SK-N-SH (cell line): ENCODE measurements around the gene RIOK1. TPM values are rescaled to one million over a fixed set of nuclear protein-coding genes. Genes with fewer than 3 reads are reported as not detected.

ENCODE experiments used
- CTCF ChIA-PET: fragments of 300-600, 350-600 bp; formaldehyde crosslinking; extraction: SDS; loops from one replicate; lab custom pipeline; 2021; lab: Yijun Ruan, JAX
- POLR2A ChIA-PET: fragments of 350-600 bp; sonication (Branson Sonifier 250); formaldehyde crosslinking; extraction: SDS; loops from one replicate; lab custom pipeline; 2020; ENCODE audit warnings: antibody characterized with exemption, inconsistent platforms; lab: Yijun Ruan, JAX
- DNase-seq: peaks from one replicate; pipeline ENCODE4 v3.0.0; 2012
- H2AFZ ChIP-seq: fragments of 200-600 bp; sonication (generic); 2 replicates; pipeline ENCODE4 v1.8.1; 2016; ENCODE audit warnings: antibody characterized with exemption, mild to moderate bottlenecking, low read depth
- H3F3A ChIP-seq: fragments of 200-600 bp; sonication (generic); replicated peaks from 2 replicates; pipeline ENCODE3; 2016; ENCODE audit warnings: antibody characterized with exemption, mild to moderate bottlenecking; ENCODE audit not compliant: insufficient read depth
- H3K27ac ChIP-seq, 2 experiments: fragments of 200-500 bp in 1 of 2; fragments of 200-600 bp in 1 of 2; sonication (Bioruptor generic) in 1 of 2; sonication (generic), shearing (Covaris generic) in 1 of 2; 2 replicates each; pipeline versions ENCODE4 v1.5.1 to v1.6.1; 2014 to 2016; ENCODE audit warnings: low read depth in 2 of 2, inconsistent platforms in 1 of 2, low read length in 1 of 2, mild to moderate bottlenecking in 1 of 2, mixed read lengths in 1 of 2
- H3K27me3 ChIP-seq: fragments of 200-600 bp; sonication (generic), shearing (Covaris generic); 2 replicates; pipeline ENCODE4 v1.6.1; 2016; ENCODE audit warnings: mixed run types; ENCODE audit not compliant: insufficient read depth
- H3K36me3 ChIP-seq, 2 experiments: fragments of 200-500 bp in 1 of 2; fragments of 200-600 bp in 1 of 2; sonication (Bioruptor generic) in 1 of 2; sonication (generic) in 1 of 2; replicated peaks in 1 of 2; 2 replicates each; pipeline versions ENCODE3 to v1.5.1; 2014 to 2016; ENCODE audit warnings: low read length in 1 of 2, mild to moderate bottlenecking in 1 of 2; ENCODE audit not compliant: insufficient read depth in 2 of 2, control insufficient read depth in 1 of 2
- H3K4me1 ChIP-seq, 2 experiments: fragments of 200-500 bp in 1 of 2; fragments of 200-600 bp in 1 of 2; sonication (Bioruptor generic) in 1 of 2; sonication (generic), shearing (Covaris generic) in 1 of 2; 2 replicates each; pipeline versions ENCODE4 v1.5.1 to v1.6.1; 2014 to 2016; ENCODE audit warnings: low read depth in 1 of 2, low read length in 1 of 2, mixed run types in 1 of 2; ENCODE audit not compliant: insufficient read depth in 2 of 2, control insufficient read depth in 1 of 2
- H3K4me2 ChIP-seq: fragments of 200-600 bp; sonication (generic), shearing (Covaris generic); 2 replicates; pipeline ENCODE4 v1.6.1; 2017; ENCODE audit warnings: mixed run types
- H3K4me3 ChIP-seq, 2 experiments: fragments of 200-500 bp in 1 of 2; fragments of 200-600 bp in 1 of 2; sonication (Bioruptor generic) in 1 of 2; sonication (generic), shearing (Covaris generic) in 1 of 2; 2 replicates each; pipeline versions ENCODE4 v1.5.1 to v1.8.1; 2014 to 2016; ENCODE audit warnings: low read depth in 2 of 2, inconsistent platforms in 1 of 2, low read length in 1 of 2, mild to moderate bottlenecking in 1 of 2, mixed read lengths in 1 of 2, moderate library complexity in 1 of 2
- H3K79me2 ChIP-seq: fragments of 200-600 bp; sonication (generic); 2 replicates; pipeline ENCODE4 v1.8.1; 2017; ENCODE audit warnings: mild to moderate bottlenecking; ENCODE audit not compliant: insufficient read depth
- H3K9ac ChIP-seq: fragments of 200-600 bp; sonication (generic); 2 replicates; pipeline ENCODE4 v1.6.1; 2017; ENCODE audit warnings: mixed run types
- H3K9me2 ChIP-seq: fragments of 200-600 bp; sonication (generic); 2 replicates; pipeline ENCODE4 v1.6.1; 2017; ENCODE audit warnings: mixed run types
- H3K9me3 ChIP-seq: fragments of 200-600 bp; sonication (generic); 2 replicates; pipeline ENCODE4 v1.6.1; 2017; ENCODE audit warnings: mixed run types, mild to moderate bottlenecking, moderate library complexity
- H4K20me1 ChIP-seq: fragments of 200-600 bp; sonication (generic); 2 replicates; pipeline ENCODE4 v1.6.1; 2017; ENCODE audit warnings: mild to moderate bottlenecking, mixed run types; ENCODE audit not compliant: insufficient read depth
- ELF1 ChIP-seq: IDR thresholded peaks from 2 replicates; pipeline ENCODE4 v1.4.0; 2012
- EP300 ChIP-seq, 2 experiments: IDR thresholded peaks; 2 replicates each; pipeline versions ENCODE4 v1.4.0 to v1.6.1; 2012; ENCODE audit warnings: borderline replicate concordance in 1 of 2, low read depth in 1 of 2, low read length in 1 of 2
- EZH2phosphoT487 ChIP-seq: fragments of 200-600 bp; sonication (generic); IDR thresholded peaks from 2 replicates; pipeline ENCODE4 v1.6.1; 2017; ENCODE audit warnings: low read depth, mixed run types, mild to moderate bottlenecking, antibody characterized with exemption, moderate library complexity, borderline replicate concordance
- FOSL2 ChIP-seq: IDR thresholded peaks from 2 replicates; pipeline ENCODE4 v1.4.0; 2012; ENCODE audit warnings: low read depth, mild to moderate bottlenecking, moderate library complexity, borderline replicate concordance
- FOXJ3 ChIP-seq: sonication (generic); formaldehyde crosslinking; IDR thresholded peaks from 2 replicates; pipeline ENCODE4 v1.5.1; 2020; ENCODE audit warnings: mild to moderate bottlenecking, missing genetic modification reagents
- GABPA ChIP-seq: IDR thresholded peaks from 2 replicates; pipeline ENCODE4 v1.4.0; 2012; ENCODE audit warnings: low read depth, mild to moderate bottlenecking
- IRF3 ChIP-seq: fragments of 150-350 bp; IDR thresholded peaks from 2 replicates; pipeline ENCODE4 v1.6.1; 2016; ENCODE audit warnings: mild to moderate bottlenecking, low read depth, low read length
- MAX ChIP-seq: IDR thresholded peaks from 2 replicates; pipeline ENCODE4 v1.4.0; 2012; ENCODE audit warnings: low read depth
- MXI1 ChIP-seq: IDR thresholded peaks from 2 replicates; pipeline ENCODE4 v1.6.1; 2012; ENCODE audit warnings: mild to moderate bottlenecking, low read depth, low read length, improper control_type of control experiment
- NRF1 ChIP-seq: IDR thresholded peaks from 2 replicates; pipeline ENCODE4 v1.6.1; 2012; ENCODE audit warnings: low read depth, mild to moderate bottlenecking, low read length
- PBX3 ChIP-seq: IDR thresholded peaks from 2 replicates; pipeline ENCODE4; 2012
- POLR2AphosphoS5 ChIP-seq: IDR thresholded peaks from 2 replicates; pipeline ENCODE4 v1.6.1; 2012; ENCODE audit warnings: low read depth, low read length
- RAD21 ChIP-seq: IDR thresholded peaks from 2 replicates; pipeline ENCODE4 v1.6.1; 2012; ENCODE audit warnings: mild to moderate bottlenecking, low read length
- RFX5 ChIP-seq: IDR thresholded peaks from 2 replicates; pipeline ENCODE4 v1.6.1; 2012; ENCODE audit warnings: mild to moderate bottlenecking, improper control_type of control experiment, low read length
- TCF12 ChIP-seq: IDR thresholded peaks from 2 replicates; pipeline ENCODE4 v1.4.0; 2012
- TEAD4 ChIP-seq: IDR thresholded peaks from 2 replicates; pipeline ENCODE4 v1.4.0; 2012; ENCODE audit warnings: mild to moderate bottlenecking, borderline replicate concordance; ENCODE audit not compliant: insufficient read depth
- USF1 ChIP-seq: IDR thresholded peaks from 2 replicates; pipeline ENCODE4 v1.4.0; 2012; ENCODE audit warnings: low read depth, borderline replicate concordance
- USF2 ChIP-seq: fragments of 150-350 bp; IDR thresholded peaks from 2 replicates; pipeline ENCODE4 v1.6.1; 2017; ENCODE audit warnings: antibody characterized with exemption, low read length, low read depth, borderline replicate concordance
- YY1 ChIP-seq: IDR thresholded peaks from 2 replicates; pipeline ENCODE4 v1.4.0; 2012; ENCODE audit warnings: low read depth, mild to moderate bottlenecking
- ZBTB33 ChIP-seq: IDR thresholded peaks from 2 replicates; pipeline ENCODE4 v1.4.0; 2012; ENCODE audit warnings: low read depth, borderline replicate concordance
- WGBS: methylation state at CpG from one replicate; pipeline ENCODE4 v1.1.6; 2017; ENCODE audit warnings: low lambda C conversion rate; 5-methylcytosine and 5-hydroxymethylcytosine counted together
- polyA plus RNA-seq, 3 experiments: library from polyadenylated mRNA; depleted of rRNA; stranded (reverse); fragments of >200 nt; gene quantifications; 2 replicates each; pipeline ENCODE4 v1.2.3, GENCODE V29; 2012

The RIOK1 gene
- polyA plus RNA-seq, 1 of the 3 experiments (the other 2 are of a cell fraction), result 18.7 TPM

- H3K9me2 ChIP-seq, result no peaks in the 10 kb centered on the region
- no peaks in the 10 kb centered on the region for H3K79me2 ChIP-seq
- no peaks in the 10 kb centered on the region for H3K27me3 ChIP-seq
- WGBS, result 86% methylated on average over 1 of the region's 1 CpG
- no peak overlapping the region for H3K27ac ChIP-seq
- H3K4me1 ChIP-seq, result no peaks in the 10 kb centered on the region
- H3K36me3 ChIP-seq, result peaks cover 74 to 81% of the 10 kb centered on the region in 2 experiments
- H4K20me1 ChIP-seq, result no peaks in the 10 kb centered on the region
- no peak for DNase-seq
- ChIA-PET POLR2A (no interaction called here), CTCF (no interaction called here)
- no peaks in the 10 kb centered on the region for H3K9me3 ChIP-seq
- no peak overlapping the region for H3K9ac ChIP-seq
- H3F3A ChIP-seq, result no peaks in the 10 kb centered on the region
- no peak overlapping the region for H3K4me2 ChIP-seq
- TF ChIP-seq USF1 (no peak), GABPA (no peak), ELF1 (no peak), TEAD4 (no peak), ZBTB33 (no peak), MAX (no peak), TCF12 (no peak)
- no peak overlapping the region for H3K4me3 ChIP-seq
- no peak overlapping the region for H2AFZ ChIP-seq
These were observed 13.1 kb downstream of the RIOK1 start for GRCh38 chr6:7402716-7403115.

- Histone ChIP-seq H3K36me3 (peaks cover 69% of the 10 kb centered on the region in 2 experiments), H3K27me3 (no peaks in the 10 kb centered on the region)
- TF ChIP-seq POLR2AphosphoS5 (no peak), EZH2phosphoT487 (no peak), USF2 (no peak), FOXJ3 (CRISPR knock-in tag) (no peak), MXI1 (no peak), RFX5 (no peak), GABPA (no peak), PBX3 (no peak), TCF12 (no peak), NRF1 (no peak), RAD21 (no peak), ZBTB33 (no peak), FOSL2 (no peak), YY1 (no peak), IRF3 (no peak), EP300 (IDR thresholded peaks at IDR 0.05; ENCODE audit: borderline replicate concordance in 1 of 2, low read depth in 1 of 2, low read length in 1 of 2) (no peak)
These were observed 14.9 kb downstream of the RIOK1 start for GRCh38 chr6:7404546-7404945.

More at GRCh38 chr6:7404546-7404945, 14.9 kb downstream of the RIOK1 start:
- Histone ChIP-seq H3K4me1 (no peaks in the 10 kb centered on the region), H3K79me2 (no peaks in the 10 kb centered on the region), H3K4me2 (no peak overlapping the region), H3K9ac (no peak overlapping the region), H3K9me3 (no peaks in the 10 kb centered on the region), H3K4me3 (no peak overlapping the region), H3K9me2 (no peaks in the 10 kb centered on the region), H2AFZ (no peak overlapping the region), H3F3A (no peaks in the 10 kb centered on the region), H4K20me1 (no peaks in the 10 kb centered on the region), H3K27ac (no peak overlapping the region)
- WGBS, result 93% methylated on average over 5 of the region's 5 CpGs
- CTCF ChIA-PET, result interaction anchor here (1.0 to 2.1 kb wide), 3 partner anchors 13 to 211 kb away, joined by 3 to 8 read pairs (median 3); no protein-coding TSS in a partner anchor
- POLR2A ChIA-PET, result interaction anchor here (1.2 kb wide), 1 partner anchor 15 kb away, joined by 3 read pairs; the partner anchor contains the start of genes CAGE1 and RIOK1
- DNase-seq, result no peak
